GM21619 (cell line): ENCODE results near the gene KIF3A.
"Not testable (repeated sequence)": the region's sequence is repeated elsewhere in the genome, so short reads cannot be mapped to it uniquely, and the experiment has no call there.

Experiments used
- ATAC-seq: cut with Tn5 transposase; IDR thresholded peaks from one replicate; pipeline ENCODE4 v1.9.1; 2021; ENCODE audit not compliant: unreplicated experiment

Gene KIF3A

DNA sequence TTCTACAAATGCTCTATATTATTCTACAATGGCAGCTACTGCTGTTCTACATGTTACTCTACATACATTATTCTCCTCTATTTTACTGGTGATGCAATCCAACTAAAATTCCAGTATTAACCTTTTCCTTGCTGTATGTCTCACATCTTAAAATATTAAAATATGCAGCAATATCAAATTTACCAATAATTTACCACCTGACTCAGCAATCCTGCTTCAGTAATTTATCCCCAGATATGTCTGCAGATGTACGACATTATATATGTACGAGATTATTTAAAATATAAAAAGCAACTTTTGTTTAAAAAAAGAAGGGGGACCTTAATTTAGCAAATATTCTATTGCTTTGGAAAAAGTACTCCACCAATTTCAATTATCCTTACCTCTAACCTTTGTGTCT is 11.6 kb downstream of the KIF3A start:
- no peak for ATAC-seq

DNA sequence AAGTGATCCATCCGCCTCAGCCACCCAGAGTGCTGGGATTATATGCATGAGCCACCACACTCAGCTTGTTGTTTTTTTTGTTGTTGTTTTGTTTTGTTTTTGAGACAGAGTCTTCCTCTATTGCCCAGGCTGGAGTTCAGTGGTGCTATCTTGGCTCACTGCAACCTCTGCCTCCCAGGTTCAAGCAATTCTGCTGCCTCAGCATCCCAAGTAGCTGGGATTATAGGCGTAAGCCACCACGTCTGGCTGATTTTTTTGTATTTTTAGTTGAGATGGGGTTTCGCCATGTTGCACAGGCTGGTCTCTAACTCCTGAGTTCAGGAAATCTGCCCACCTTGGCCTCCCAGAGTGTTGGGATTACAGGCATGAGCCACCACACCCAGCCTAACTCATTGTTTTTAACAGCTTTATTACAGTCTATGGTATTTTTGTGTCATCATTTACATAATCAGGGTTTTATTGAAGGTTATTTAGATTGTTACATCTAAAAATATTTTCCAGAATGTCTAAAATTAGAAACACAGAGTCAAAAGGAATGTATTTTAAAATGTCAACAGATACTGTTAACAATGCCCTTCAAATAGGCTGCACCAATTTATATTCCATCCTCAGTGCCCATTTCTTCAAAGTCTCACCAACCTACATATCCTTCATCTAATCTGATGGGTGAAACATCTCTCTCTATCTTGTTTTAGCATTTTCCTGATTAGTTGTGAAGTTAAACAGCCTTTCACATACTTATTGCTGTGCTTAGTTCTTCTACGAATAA is 18.6 kb downstream of the KIF3A start:
- no peak for ATAC-seq

DNA sequence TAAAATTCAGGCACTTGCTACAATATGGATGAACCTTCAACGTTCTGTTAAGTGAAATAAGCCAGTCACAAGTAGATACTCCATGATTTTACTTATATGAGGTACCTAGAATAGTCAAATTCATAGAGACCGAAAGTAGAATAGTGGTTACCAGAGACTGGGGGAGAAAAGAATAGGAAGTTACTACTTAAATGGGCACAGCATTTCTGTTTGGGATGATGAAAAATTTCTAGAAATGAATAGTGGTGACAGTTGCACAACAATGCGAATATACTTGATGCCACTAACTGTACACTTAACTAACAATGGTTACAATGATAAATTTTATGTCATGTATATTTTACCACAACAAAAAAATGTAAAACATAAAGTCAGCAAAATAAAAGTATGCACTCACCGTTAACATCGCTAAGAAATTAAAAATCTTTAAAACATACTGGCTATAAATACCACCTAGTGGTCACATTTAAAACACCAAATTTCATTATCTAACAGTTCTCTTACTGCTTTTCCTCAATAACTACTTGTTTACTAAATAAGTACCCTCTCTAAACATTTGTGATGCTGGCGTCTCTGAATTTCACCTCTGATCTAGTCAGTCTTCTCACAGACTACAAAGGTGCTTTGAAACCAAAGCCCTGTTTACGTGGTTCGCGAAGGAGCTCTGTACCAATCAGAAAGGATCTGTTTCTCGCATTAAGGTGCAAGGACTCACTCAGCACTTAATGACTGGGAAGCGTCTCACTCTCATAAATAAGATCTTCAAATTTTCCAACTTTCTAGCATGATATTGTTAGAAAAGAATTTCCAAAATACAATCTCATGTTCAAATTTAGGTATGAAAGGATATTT is 22.7 kb downstream of the KIF3A start:
- no peak for ATAC-seq

DNA sequence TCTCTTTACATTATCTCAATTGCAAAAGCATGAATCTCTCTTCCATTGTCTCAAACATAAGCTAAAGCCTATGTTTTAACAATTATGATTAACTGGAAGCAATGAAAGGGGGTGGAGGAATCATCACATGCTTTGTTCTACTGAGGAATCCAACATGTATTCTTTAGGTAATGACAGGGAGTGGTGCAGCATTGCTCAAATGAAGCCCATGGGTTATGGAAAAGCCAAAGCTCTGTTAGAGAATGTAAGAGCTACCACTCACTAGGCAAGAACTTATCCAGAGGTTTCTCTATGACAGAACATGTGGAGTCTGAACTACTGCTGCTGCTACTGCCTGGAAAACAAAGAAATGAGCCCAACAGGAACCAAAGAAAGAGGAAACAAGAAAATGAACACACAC is 28.7 kb downstream of the KIF3A start:
- no peak for ATAC-seq

DNA sequence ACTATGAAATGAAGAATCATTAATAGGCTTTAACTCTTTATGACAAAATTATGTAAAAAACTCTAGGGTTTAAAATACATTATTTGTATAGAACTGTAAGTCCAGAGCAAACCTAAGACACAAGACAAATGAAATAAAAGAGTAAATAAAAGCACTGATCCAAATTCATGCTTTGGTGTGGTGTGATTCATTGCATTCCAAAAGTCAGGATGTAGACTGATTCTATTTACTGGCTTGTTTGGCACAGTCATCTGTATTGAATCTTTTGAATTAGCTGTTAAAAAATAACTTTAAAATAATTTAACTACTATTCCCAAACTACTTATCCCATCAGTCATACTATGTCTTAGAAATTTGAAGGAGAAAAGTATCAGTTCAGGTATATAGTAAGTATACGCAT is 32.5 kb downstream of the KIF3A start:
- ATAC-seq = no peak

DNA sequence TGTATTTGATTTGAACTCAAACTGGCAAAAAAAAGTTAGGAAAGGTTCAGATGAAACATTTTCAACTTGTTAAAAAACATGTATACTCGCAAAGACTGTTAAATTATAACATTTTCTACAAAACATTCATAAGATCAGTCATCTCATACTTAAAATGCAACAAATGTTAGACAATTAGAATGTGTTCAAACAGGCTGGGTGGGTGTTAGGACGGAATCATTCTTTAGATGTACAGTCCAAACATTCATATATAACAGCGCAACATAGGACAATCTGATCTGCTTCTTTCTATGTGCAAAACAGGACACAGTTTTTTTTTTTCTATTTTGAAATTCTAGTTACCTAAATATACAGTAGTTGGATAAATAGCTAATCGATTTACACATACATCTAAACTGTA is 41.4 kb downstream of the KIF3A start:
- no peak for ATAC-seq

DNA sequence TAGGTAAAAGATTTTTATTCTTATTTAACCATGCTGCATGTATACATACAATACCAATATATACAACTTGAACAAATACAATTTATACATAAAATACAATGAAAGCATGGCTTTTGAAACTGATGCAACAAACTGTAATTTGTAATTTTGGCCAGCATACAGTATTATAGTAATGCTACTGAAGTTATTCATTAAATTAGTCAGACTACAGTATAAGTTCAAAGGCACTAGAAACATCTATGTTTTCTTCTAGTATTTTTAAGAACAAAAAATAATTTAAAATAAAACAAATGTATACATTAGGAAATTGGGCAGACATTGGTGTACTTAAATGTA is 44.7 kb downstream of the KIF3A start:
- ATAC-seq = no peak

DNA sequence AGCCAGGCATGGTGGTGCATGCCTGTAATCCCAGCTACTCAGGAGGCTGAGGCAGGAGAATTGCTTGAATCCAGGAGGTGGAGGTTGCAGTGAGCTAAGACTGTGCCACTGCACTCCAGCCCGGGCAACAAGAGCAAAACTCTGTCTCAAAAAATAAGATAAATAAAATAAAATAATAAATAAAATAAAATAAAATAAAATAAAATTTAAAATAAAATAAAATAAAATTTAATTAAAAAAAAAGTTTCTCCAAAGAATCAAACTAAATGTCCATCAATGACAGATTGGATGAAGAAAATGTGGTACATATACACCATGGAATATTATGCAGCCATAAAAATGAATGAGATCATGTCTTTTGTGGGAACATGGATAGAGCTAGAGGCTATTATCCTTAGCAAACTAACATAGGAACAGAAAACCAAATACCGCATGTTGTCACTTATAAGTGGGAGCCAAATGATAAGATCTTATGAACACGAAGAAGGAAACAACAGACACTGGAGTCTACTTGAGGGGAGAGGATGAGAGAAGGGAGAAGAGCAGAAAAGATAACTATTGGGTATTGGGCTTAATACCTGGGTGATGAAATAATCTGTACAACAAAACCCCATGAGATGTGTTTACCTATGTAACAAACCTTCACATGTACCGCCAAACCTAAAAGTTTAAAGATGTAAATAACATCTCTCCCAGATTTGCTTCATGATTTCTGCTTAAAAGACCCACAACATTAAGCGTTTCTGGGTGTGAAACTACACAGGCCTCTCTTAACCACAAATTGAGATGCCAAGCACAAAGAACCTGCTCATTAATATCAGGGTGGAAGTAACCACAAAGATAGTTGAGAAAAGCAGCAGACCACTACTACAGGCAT is 45.4 kb downstream of the KIF3A start:
- ATAC-seq = not testable (repeated sequence)

DNA sequence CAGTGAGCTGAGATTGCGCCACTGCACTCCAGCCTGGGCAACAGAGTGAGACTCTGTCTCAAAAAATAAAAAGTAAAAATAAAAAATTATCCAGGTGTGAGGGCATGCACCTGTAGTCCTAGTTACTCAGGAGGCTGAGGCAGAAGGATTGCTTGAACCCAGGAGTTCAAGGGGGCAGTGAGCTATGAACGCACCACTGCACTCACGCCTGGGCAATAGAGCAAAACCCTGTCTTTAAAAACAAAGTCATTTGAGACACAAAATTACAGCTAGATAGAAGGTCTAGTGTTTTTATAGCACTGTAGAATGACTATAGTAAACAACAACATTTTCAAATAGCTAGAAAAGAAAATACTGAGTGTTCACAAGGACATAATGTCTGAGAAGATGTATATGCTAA is 47.2 kb downstream of the KIF3A start:
- ATAC-seq = no peak

DNA sequence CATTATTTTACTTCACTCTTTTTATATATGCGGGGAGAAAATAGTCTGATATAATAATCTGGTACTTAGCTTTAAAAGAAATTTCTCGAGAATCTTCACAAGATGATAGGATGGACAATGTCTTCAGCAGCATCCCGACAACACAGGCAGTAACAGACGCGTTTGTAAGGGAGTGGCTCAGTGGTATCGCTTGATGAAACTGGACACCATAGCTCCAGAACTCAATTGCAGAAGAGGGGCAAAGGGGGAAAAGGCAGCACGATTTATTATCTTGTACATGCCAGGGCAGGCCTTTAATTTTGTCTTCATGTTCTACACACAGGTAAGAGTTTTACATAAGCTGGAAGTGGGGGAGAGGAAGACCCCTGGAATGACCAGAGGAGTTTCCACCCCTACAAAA is 47.8 kb downstream of the KIF3A start:
- ATAC-seq = no peak

DNA sequence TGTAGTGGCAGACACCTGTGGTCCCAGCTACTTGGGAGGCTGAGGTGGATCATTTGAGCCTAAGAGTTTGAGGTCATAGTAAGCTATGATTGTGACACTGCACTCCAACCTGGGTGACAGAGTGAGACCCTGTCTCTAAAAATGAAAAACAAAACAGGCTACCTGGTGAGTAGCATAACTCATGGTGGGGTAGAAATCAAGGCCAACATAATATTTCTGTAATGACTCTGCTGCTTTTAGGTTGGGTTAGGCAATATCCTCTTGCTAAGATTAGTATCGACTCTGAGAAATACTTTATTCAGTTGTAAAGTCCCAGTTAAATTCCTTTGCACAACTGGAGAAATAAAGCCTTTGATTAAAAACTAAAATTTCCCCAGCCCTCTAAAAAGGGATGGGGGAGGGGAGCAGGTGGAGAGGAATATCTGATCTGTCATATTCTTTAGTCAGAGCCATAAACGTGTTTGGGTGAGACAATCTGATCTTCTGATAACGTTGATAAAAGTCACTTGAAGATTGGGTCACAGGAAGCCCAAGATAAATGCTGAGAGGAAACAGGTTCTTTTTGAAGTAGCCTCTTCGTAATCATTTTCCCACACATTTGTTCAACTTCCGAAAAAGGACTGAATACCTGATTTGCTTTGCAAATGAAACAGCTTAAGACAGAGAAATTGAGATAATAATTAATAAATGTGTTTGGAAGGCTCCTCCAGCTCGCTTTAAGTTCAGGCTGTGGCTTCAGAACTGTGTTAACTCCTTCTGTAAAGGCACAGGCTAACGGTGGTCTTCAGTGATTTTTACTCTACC is 48.6 kb downstream of the KIF3A start:
- ATAC-seq = peak; percentile 63

DNA sequence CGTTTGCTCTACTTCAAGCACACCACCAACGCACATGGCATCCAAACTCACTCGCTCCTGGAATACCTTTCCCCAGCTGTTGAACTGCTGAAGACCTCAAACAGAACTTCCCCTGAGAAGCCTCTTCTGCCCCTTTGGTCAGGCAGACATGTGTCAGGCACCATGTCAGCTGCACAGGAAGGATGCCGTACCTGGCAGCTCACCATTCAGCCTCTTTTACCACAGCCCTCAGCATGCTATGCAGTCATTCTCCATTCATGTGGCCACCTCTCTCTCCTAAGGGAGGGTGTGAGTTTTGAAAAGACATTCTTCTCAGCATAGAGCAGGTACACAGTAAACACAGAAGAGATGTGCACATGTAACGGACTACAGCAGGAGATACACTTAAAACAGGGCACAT is 49.4 kb downstream of the KIF3A start:
- no peak for ATAC-seq

DNA sequence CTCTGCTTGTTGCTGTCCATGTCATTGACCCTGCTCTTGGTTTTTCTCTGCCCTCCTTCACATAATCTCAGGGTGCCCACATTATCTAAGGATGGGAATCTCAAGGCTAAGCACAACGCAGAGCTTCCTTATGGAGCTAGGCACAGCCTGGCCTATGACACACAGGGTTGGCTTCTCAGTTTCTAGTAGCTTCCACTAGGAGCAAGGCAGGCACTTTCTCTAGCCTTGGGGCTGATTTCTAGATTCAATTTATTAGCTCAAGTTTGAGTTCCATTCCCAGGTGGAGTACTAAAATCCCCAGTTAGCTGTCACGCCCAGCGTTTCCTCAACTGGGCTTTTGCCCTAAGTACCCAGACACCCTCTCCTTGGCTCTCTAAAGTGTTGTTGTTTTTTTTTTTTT is 51.2 kb downstream of the KIF3A start:
- no peak for ATAC-seq

DNA sequence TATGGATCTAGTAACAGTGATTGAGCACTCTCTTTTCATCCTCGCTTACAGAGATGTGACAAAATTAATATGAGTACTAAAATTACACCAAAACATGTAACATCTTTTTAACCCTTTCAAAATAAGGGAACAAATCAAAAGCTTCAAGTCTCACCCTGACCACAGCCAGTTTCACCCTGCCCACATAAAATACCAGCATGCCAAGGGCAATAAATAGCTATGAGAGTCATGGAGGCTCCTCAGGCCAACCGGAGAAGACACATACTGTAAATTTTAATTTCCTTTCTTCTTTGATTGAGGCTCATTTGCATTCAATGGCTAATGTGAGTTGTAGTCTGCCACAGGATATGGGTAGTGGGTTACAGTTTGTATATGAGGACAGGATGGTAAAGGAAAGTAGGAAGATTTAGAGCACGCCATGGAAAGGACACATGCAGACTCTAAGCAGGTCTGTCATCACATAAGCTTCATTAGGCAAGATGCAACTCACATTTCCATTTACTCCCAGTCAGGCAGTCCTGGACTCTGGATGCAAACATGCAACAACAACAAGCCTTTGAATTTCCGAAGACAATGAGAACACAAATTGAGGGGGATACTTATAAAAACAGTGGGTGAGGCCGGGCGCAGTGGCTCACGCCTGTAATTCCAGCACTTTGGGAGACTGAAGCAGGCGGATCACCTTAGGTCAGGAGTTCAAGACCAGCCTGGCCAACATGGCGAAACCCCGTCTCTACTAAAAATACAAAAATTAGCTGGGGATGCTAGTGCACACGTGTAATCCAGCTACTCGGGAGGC is 52.2 kb downstream of the KIF3A start:
- no peak for ATAC-seq

DNA sequence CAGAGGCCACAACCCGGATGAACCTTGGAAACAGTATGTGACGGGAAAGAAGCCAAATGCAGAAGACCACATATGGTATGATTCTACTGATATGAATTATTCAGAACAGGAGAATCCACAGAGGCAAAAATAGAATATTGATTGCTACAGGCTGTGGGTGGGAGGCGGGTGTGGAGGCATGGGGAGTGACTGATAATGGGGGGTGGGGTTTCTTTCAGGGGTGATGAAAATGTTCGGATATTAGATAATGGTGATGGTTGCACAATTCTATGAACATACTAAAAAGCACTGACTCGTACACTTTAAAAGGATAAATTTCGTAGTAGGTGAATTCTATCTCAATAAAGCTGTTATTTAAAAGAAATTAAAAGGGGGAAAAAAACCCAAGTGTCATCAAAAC is 52.9 kb downstream of the KIF3A start:
- ATAC-seq = no peak

DNA sequence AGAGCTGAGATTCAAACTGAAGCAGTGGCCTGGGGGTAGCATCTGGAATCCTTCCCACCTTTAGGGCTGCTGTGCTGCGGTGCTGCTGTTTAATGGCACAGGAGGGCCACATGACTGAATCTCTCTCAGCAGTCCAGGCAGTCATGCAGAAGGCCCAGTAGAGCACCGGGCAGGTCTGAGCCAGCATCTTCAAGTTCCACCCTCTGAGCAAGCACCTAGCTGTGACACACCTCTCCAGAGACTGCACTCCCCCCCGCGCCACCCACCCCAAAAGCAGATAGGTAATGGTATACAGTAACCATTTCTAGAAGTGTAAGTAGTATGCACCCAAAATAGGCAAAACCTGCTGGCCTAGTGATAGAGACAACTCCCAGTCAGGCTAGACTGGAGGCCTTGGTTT is 55.4 kb downstream of the KIF3A start:
- ATAC-seq = no peak

DNA sequence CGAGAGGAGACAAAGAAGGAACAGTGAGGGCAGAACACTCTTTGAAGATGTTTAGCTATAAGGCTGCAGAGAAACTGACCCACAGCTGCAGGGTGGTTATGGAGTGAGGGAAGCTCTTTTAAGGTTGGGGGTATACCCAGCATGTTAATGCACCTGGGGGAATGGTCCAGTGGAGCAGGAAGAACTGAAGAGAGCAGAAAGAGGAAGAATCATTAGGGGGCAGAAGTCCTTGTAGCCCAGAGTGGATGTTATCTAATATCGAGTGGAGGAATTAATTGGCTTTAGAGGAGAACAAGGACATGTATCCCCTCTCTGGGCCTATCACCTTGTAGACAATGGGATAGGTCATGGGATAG is 55.9 kb downstream of the KIF3A start:
- ATAC-seq = no peak

DNA sequence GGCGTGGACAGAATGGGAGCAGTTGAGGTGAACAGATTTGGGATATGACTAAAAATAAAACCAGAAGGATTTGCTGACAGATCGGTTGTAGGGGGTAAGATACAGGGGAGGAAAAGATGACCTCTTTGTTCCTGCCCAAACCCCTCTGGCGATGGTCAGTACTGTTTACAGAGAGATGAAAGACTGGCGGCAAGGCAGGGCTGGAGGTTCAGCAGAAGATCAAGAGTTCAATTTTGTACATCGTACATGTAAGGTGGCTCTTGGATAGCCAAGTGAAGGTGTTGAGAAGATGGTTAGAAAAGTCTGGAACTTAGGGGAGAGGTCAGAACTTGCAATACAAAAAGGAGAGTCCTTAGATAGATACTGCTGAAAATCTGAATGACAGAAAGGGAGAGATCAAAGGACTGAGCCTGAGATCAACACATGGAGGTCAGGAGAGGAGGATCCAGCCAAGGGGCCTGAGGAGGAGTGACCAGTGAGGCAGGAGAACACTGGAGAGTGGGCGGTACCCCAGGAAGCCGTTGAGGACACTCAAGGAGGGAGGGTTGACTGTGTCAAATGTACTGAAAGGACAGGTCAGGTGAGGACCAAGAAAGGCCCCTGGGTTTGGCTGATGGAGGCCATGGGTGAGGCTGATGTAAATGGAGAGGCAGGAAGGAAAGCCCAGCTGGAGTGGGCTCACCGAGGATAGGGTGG is 56.4 kb downstream of the KIF3A start:
- ATAC-seq = no peak

DNA sequence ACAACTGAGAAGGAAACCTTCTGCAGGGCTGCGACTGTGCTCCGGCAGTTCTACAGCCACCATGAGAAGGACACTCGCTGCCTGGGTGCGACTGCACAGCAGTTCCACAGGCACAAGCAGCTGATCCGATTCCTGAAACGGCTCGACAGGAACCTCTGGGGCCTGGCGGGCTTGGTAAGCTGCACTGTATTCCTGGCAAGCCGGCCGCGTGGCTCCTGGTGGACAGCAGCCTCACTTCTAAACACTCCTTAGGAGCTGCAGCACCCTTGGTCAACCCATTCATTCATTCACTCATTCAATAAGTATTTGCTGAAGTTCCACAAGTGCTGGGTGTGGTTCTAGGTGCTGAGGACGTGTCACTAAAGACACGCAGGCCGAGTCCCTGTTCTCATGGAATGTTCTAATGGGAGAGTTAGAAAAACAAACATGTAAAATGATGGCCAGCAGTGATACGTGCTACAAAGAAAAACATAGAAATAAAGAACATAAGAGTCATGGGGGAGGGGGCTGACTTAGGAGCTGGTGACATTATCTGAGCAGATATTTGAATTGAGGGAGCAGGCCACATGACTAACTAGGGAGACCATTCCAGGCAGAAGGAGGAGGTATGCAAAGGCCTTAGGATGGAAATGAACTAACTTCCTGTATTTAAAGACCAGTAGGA is 57.5 kb downstream of the KIF3A start:
- no peak for ATAC-seq
